Breast epithelium (tissue), 4 donors: ENCODE results near the gene IL1RAPL2. TPM values are rescaled to one million over a fixed set of nuclear protein-coding genes. Genes with fewer than 3 reads are reported as not detected.

Experiments used
- DNase-seq, 2 donors: peaks; one replicate each; pipeline ENCODE4 v3.0.0-alpha.2; 2019; ENCODE audit warnings: low spot score in 2 of 2
- H3K27ac ChIP-seq, 2 donors: fragments of 200-600 bp; sonication (generic) in 1 of 2; one replicate each; pipeline ENCODE4 v1.5.1; 2016 to 2019; ENCODE audit warnings: mild to moderate bottlenecking in 1 of 2
- H3K27me3 ChIP-seq, 2 donors: fragments of 200-600 bp; sonication (generic) in 1 of 2; one replicate each; pipeline versions ENCODE4 v1.5.1 to v1.6.0; 2017 to 2019; ENCODE audit warnings: control low read depth in 1 of 2, mild to moderate bottlenecking in 1 of 2
- H3K36me3 ChIP-seq: fragments of 200-600 bp; one replicate; pipeline ENCODE4 v1.5.1; 2019
- H3K4me1 ChIP-seq, 2 donors: fragments of 200-600 bp; sonication (generic); one replicate each; pipeline ENCODE4 v1.5.1; 2016 to 2019; ENCODE audit warnings: control low read depth in 1 of 2
- H3K4me3 ChIP-seq, 3 donors: fragments of 200-600 bp; sonication (generic); 1 replicate in 2 of 3; 2 replicates in 1 of 3; pipeline ENCODE4 v1.5.1; 2016 to 2019; ENCODE audit warnings: mild to moderate bottlenecking in 3 of 3, moderate library complexity in 2 of 3
- H3K9me3 ChIP-seq, 2 donors: fragments of 200-600 bp; sonication (generic) in 1 of 2; one replicate each; pipeline ENCODE4 v1.5.1; 2016 to 2019; ENCODE audit warnings: control low read depth in 1 of 2
- POLR2A ChIP-seq: fragments of 450-650 bp; IDR thresholded peaks from one replicate; pipeline ENCODE4 v1.6.1; 2016; ENCODE audit warnings: antibody characterized with exemption, mild to moderate bottlenecking, moderate library complexity
- POLR2AphosphoS5 ChIP-seq, 3 donors: sonication (generic); formaldehyde crosslinking; IDR thresholded peaks; one replicate each; pipeline ENCODE4 v1.6.1; 2017; ENCODE audit warnings: antibody characterized with exemption in 3 of 3
- intact Hi-C: fragments of 100-400 bp; cut with DNase I; formaldehyde crosslinking; loops from one replicate; pipeline ENCODE4 v1.15.1; 2023; ENCODE audit warnings: low total_unique reads
- total RNA-seq, 3 donors: library from RNA; depleted of rRNA; stranded (reverse); fragments of >200 nt; gene quantifications; one replicate each; pipeline ENCODE4 v1.1.0, GENCODE V29; 2016
- TF ChIP-seq, protein P1 (sequence below), 3 donors: fragments of 450-650 bp; IDR thresholded peaks; one replicate each; pipeline ENCODE4 v1.5.1; 2016 to 2017; ENCODE audit warnings: antibody characterized with exemption in 3 of 3, mild to moderate bottlenecking in 3 of 3, moderate library complexity in 3 of 3

The IL1RAPL2 gene
- total RNA-seq, 3 donors from 2014 or later, result 0.44 to 0.66 TPM; not detected in 1

DNA sequence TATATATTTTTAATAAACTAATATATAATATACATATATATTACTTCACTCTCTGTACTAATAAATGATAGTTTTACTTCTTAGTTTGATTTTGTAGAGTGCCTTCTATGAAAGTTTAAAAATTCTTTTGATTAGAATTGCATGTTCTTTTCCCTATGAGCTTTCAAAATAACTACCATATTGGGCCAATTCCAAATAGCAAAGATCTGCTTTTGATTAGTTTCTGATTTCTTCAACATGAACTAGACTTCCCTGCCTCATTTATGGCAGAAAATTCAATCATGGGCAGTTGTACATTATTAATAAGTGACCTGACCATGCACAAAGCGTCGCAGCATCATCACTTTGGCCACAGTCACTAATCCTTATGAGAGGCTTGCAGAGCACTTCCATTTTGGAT lies 703.4 kb downstream of the IL1RAPL2 start:
- Histone ChIP-seq H3K36me3 (no peaks in the 10 kb centered on the region), H3K4me1 (no peaks in the 10 kb centered on the region), H3K27me3 (peaks cover 0 to 17% of the 10 kb centered on the region in 2 donors), H3K27ac (no peak overlapping the region), H3K9me3 (no peaks in the 10 kb centered on the region), H3K4me3 (no peak overlapping the region)
- intact Hi-C loops, result no loop called here
- DNase-seq, result no peak
- no peak for TF ChIP-seq POLR2AphosphoS5 (IDR thresholded peaks at IDR 0.05)
- no peak for TF ChIP-seq POLR2A
- TF ChIP-seq, protein P1, sequence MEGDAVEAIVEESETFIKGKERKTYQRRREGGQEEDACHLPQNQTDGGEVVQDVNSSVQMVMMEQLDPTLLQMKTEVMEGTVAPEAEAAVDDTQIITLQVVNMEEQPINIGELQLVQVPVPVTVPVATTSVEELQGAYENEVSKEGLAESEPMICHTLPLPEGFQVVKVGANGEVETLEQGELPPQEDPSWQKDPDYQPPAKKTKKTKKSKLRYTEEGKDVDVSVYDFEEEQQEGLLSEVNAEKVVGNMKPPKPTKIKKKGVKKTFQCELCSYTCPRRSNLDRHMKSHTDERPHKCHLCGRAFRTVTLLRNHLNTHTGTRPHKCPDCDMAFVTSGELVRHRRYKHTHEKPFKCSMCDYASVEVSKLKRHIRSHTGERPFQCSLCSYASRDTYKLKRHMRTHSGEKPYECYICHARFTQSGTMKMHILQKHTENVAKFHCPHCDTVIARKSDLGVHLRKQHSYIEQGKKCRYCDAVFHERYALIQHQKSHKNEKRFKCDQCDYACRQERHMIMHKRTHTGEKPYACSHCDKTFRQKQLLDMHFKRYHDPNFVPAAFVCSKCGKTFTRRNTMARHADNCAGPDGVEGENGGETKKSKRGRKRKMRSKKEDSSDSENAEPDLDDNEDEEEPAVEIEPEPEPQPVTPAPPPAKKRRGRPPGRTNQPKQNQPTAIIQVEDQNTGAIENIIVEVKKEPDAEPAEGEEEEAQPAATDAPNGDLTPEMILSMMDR (IDR thresholded peaks at IDR 0.05), result no peak

DNA sequence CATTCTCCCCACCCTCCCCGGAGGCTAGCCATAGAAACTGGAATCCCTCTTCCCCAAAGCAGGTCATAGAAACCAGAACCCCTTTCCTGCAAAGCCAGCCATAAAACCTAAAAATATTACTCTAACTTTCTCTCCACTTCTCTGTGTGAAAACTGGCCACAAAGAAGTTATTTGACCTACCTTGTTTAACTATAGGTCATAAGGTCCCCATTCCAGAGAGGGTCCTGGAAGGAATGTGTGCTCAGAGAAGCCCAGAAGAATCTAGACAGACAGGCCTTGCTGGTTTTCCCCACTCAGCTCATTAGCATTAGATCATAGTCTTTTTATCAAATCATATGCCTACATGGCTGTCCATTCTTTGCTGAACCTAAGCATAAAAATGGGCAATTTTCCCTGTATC lies 707.3 kb downstream of the IL1RAPL2 start:
- TF ChIP-seq, protein P1 (IDR thresholded peaks at IDR 0.05), result no peak
- TF ChIP-seq POLR2AphosphoS5 (IDR thresholded peaks at IDR 0.05), result no peak
- no peak for TF ChIP-seq POLR2A
- Histone ChIP-seq H3K27me3 (peaks cover 0 to 16% of the 10 kb centered on the region in 2 donors), H3K4me1 (no peaks in the 10 kb centered on the region), H3K36me3 (no peaks in the 10 kb centered on the region), H3K9me3 (no peaks in the 10 kb centered on the region), H3K27ac (no peak overlapping the region), H3K4me3 (no peak overlapping the region)
- no peak for DNase-seq
- intact Hi-C loops, result no loop called here

DNA sequence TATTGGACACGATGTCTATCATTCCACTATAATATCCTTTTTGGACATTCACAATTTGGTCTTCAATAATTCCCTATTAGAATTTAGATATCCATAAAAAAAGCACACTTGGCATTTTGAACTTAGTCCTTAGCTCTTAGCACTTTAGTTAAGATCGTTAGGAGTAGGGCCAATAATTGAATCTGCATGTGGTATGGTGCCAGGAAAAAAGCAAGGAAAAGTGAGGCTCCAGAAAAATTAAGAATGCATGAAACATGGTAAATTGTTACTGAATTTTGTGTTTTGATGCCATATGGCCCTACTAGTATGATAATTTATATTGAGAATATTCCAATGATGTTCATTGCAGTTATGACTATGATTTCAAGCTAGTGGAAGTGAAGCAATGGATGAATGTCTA lies 708.1 kb downstream of the IL1RAPL2 start:
- Histone ChIP-seq H3K36me3 (no peaks in the 10 kb centered on the region), H3K9me3 (no peaks in the 10 kb centered on the region), H3K27ac (no peak overlapping the region), H3K27me3 (peaks cover 0 to 21% of the 10 kb centered on the region in 2 donors), H3K4me3 (no peak overlapping the region), H3K4me1 (no peaks in the 10 kb centered on the region)
- no peak for DNase-seq
- intact Hi-C loops, result no loop called here
- TF ChIP-seq POLR2A (no peak), POLR2AphosphoS5 (IDR thresholded peaks at IDR 0.05) (no peak)
- TF ChIP-seq, protein P1 (IDR thresholded peaks at IDR 0.05), result no peak

DNA sequence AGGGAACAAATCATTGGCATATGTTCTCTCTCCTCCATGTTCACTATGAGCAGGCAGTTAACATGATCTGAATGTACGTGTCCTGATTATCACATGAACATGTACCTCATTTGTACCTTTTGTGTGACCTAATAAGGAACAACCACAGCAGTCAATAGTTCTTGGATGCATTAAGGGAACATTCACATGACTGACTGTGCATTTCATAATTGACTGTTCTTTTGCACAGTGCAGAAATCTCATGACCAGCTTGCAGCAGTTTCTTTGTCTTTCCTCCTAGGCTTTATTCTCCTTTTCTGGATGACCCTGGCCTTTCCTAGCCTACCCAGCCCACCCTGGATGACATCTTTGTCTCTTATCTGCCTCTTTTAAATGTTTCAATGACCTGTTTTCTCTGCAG lies 711.1 kb downstream of the IL1RAPL2 start:
- H3K9me3 ChIP-seq, result no peaks in the 10 kb centered on the region
- no peak for DNase-seq
- H3K27me3 ChIP-seq, result peaks cover 0 to 20% of the 10 kb centered on the region in 2 donors
- no peaks in the 10 kb centered on the region for H3K4me1 ChIP-seq
- intact Hi-C loops, result no loop called here
- H3K27ac ChIP-seq, result no peak overlapping the region
- TF ChIP-seq POLR2A, result no peak
- TF ChIP-seq POLR2AphosphoS5 (IDR thresholded peaks at IDR 0.05), result no peak
- TF ChIP-seq, protein P1 (IDR thresholded peaks at IDR 0.05), result no peak
- no peaks in the 10 kb centered on the region for H3K36me3 ChIP-seq
- H3K4me3 ChIP-seq, result no peak overlapping the region

DNA sequence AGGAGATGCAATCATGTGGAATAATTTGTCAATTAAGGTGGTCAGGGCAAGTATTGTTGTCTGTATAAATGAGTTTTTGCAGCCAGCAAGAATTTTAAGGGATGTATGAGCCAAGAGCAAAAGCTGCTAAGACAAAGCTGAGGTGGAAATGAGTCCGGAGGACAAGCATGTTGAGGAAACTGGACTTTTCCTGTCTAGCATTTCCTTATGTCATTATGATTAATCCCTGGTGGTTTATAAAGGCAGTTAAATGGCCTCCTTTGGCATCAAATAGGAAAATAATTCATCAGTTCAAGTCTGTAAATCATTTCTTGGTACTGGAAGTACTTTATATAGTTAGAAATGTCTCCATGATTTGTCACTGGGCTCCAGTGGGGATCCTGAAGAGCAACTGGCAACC lies 716.1 kb downstream of the IL1RAPL2 start:
- Histone ChIP-seq H3K27me3 (peaks cover 0 to 18% of the 10 kb centered on the region in 2 donors), H3K36me3 (no peaks in the 10 kb centered on the region), H3K9me3 (no peaks in the 10 kb centered on the region), H3K4me1 (no peaks in the 10 kb centered on the region), H3K27ac (no peak overlapping the region), H3K4me3 (no peak overlapping the region)
- no peak for DNase-seq
- TF ChIP-seq POLR2A, result no peak
- TF ChIP-seq, protein P1 (IDR thresholded peaks at IDR 0.05), result no peak
- TF ChIP-seq POLR2AphosphoS5 (IDR thresholded peaks at IDR 0.05), result no peak
- intact Hi-C loops, result no loop called here
